Ecto neural progenitor cell (in vitro differentiated cells): ENCODE results near the gene FAM209A.
"Not testable (repeated sequence)": the region's sequence is repeated elsewhere in the genome, so short reads cannot be mapped to it uniquely, and the experiment has no call there.

Experiments used
- DNase-seq: peaks from one replicate; pipeline ENCODE4 v3.0.0-alpha.2; 2018; ENCODE audit warnings: low spot score

The FAM209A gene

GRCh38 chr20:56524444-56524843, at the start of gene FAM209A:
Gene FAM209A (plus strand): TSS chr20:56524744. CDS start chr20:56524809, 65 bp downstream.
- not testable (repeated sequence) for DNase-seq

GRCh38 chr20:56483970-56484369, 40.6 kb upstream of the FAM209A start:
- no peak for DNase-seq

- DNase-seq: no peak
These were observed 37.3 kb upstream of the FAM209A start for GRCh38 chr20:56487216-56487615.

- no peak for DNase-seq
These were observed 36.0 kb upstream of the FAM209A start for GRCh38 chr20:56488566-56488965.

- DNase-seq: no peak
These were observed 23.4 kb upstream of the FAM209A start for GRCh38 chr20:56501116-56501515.

- no peak for DNase-seq
These were observed 20.6 kb upstream of the FAM209A start for GRCh38 chr20:56503916-56504315.

- DNase-seq: no peak
These were observed 20.1 kb upstream of the FAM209A start for GRCh38 chr20:56504373-56505005.

GRCh38 chr20:56506103-56506502, 18.4 kb upstream of the FAM209A start:
- DNase-seq: no peak

GRCh38 chr20:56511926-56512325, 12.6 kb upstream of the FAM209A start:
- DNase-seq: no peak

GRCh38 chr20:56513161-56514150, 11.1 kb upstream of the FAM209A start:
- no peak for DNase-seq

GRCh38 chr20:56516631-56517030, 7.9 kb upstream of the FAM209A start:
- DNase-seq: no peak

GRCh38 chr20:56517211-56517610, 7.3 kb upstream of the FAM209A start:
- no peak for DNase-seq

- no peak for DNase-seq
These were observed 6.9 kb upstream of the FAM209A start for GRCh38 chr20:56517641-56518040.

GRCh38 chr20:56518126-56518525, 6.4 kb upstream of the FAM209A start:
- DNase-seq: no peak

- DNase-seq: no peak
These were observed 5.7 kb upstream of the FAM209A start for GRCh38 chr20:56518721-56519398.

- no peak for DNase-seq
These were observed 5.0 kb upstream of the FAM209A start for GRCh38 chr20:56519551-56519950.

- no peak for DNase-seq
These were observed 4.4 kb upstream of the FAM209A start for GRCh38 chr20:56520180-56520579.

- DNase-seq: not testable (repeated sequence)
These were observed 3.7 kb upstream of the FAM209A start for GRCh38 chr20:56520746-56521354.

- DNase-seq: no peak
These were observed 2.2 kb upstream of the FAM209A start for GRCh38 chr20:56522311-56522710.

GRCh38 chr20:56527521-56527920, 3.0 kb downstream of the FAM209A start:
- DNase-seq: no peak

GRCh38 chr20:56532946-56533345, 8.4 kb downstream of the FAM209A start, which contains the start of gene FAM209B:
Gene FAM209B (plus strand): TSS chr20:56533246. CDS start chr20:56533342, 96 bp downstream.
- DNase-seq: not testable (repeated sequence)

GRCh38 chr20:56537997-56538396, 13.5 kb downstream of the FAM209A start:
- DNase-seq: no peak
